ENCODE data around the gene BBC3.

Gene BBC3

GRCh38 chr19:47176627-47177090, 54.3 kb downstream of the BBC3 start:
- no peak for TF ChIP-seq CTCF (IDR thresholded peaks at IDR 0.05; ENCODE audit: low read depth, low read length, missing control alignments)
- H3K4me3 ChIP-seq (ENCODE audit: low read depth, low read length), result no peak overlapping the region
- no peak for DNase-seq (ENCODE audit: low read depth)

GRCh38 chr19:47176071-47176626, 54.9 kb downstream of the BBC3 start:
- DNase-seq (ENCODE audit: low read depth), result no peak
- no peak for TF ChIP-seq CTCF (IDR thresholded peaks at IDR 0.05; ENCODE audit: low read depth, low read length, missing control alignments)
- no peak overlapping the region for H3K4me3 ChIP-seq (ENCODE audit: low read depth, low read length)

GRCh38 chr19:47172666-47173455, 58.1 kb downstream of the BBC3 start:
- DNase-seq (ENCODE audit: low read depth), result no peak
- no peak for TF ChIP-seq CTCF (IDR thresholded peaks at IDR 0.05; ENCODE audit: low read depth, low read length, missing control alignments)
- H3K4me3 ChIP-seq (ENCODE audit: low read depth, low read length), result no peak overlapping the region

Measured in GM12864 (cell line).